Epithelial cell of proximal tubule (primary cell): ENCODE measurements around the gene GBP2. TPM values are rescaled to one million over a fixed set of nuclear protein-coding genes. Genes with fewer than 3 reads are reported as not detected.

Experiments
- DNase-seq: peaks from one replicate; pipeline ENCODE4 v3.0.0-alpha.2; 2011; ENCODE audit warnings: low read depth
- H3K4me3 ChIP-seq: 2 replicates; pipeline ENCODE4 v1.5.1; 2011; ENCODE audit warnings: low read depth, mild to moderate bottlenecking, low read length
- CTCF ChIP-seq: conservative IDR thresholded peaks from 2 replicates; pipeline ENCODE4 v1.5.1; 2012; ENCODE audit warnings: low read depth, mild to moderate bottlenecking, low read length
- total RNA-seq: library from RNA; depleted of rRNA; stranded (reverse); fragments of >200 nt; gene quantifications from 2 replicates; pipeline ENCODE4 v1.2.3, GENCODE V29; 2015

Gene GBP2
- total RNA-seq, 1 donor from 2014 or later = 2.2 TPM

DNA sequence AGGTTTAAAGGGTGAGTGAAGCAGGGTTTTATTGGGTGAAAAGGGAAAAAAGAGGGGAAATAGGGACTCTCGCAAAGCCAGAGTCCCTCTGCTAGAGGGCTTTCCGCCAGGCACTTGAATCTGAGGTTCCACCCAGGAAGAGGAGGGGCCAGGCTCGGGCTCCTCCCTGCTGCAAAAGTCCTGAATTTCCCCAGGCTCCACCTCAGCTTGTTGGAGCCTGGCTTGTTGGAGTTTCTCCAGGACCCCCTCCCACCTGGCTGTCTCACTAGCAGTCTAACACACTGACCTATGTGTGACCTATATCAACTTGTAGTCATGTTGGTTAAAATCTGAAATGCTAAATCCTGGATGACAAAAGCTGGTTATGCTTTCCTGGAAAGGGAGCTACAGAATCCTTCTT, 25.5 kb downstream of the GBP2 start:
- no peak overlapping the region for H3K4me3 ChIP-seq
- TF ChIP-seq CTCF = no peak
- DNase-seq = no peak

GRCh38 chr1:89098857-89099256, 27.1 kb downstream of the GBP2 start:
- H3K4me3 ChIP-seq = no peak overlapping the region
- DNase-seq = no peak

GRCh38 chr1:89095737-89096136, 30.2 kb downstream of the GBP2 start:
- no peak for DNase-seq
- no peak overlapping the region for H3K4me3 ChIP-seq
- TF ChIP-seq CTCF = no peak

More at GRCh38 chr1:89098857-89099256, 27.1 kb downstream of the GBP2 start:
- TF ChIP-seq CTCF = no peak

DNA sequence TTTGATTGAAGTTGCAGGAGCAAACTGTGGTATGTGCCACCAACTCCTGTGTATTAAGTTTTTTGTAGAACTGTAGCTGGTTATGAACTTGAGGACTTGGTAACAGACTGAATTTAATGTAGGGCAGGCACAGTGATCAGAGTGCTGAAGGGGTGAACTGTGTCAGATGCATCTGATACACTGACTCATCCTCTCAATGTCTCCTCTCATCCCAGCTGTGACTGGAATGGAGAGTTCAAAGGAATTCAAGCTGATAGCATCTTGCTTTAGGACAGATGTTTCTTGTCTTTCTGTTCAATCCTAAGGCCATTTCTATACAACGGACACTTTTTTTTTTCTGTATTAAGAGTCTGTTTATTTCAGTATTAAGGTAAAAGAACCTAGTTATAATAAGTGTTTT, 36.0 kb downstream of the GBP2 start:
- DNase-seq = no peak
- no peak for TF ChIP-seq CTCF
- no peak overlapping the region for H3K4me3 ChIP-seq

DNA sequence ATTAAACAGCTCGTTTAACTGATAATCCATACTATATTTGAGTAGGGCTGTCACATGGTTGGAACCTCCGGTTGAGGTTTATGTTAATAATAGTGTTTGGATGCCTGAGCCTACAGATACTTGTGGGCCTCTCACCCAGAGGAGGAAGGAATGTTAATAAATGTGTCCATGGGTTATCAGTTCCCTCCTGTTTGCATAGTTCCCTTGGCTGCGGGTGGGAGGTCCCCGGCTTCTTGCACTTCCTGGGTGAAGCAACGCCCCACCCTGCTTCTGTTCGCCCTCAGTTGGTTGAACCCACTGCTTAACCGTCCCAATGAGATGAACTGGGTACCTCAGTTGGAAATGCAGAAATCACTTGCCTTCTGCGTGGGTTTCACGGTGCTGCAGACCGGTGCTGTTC, 37.3 kb downstream of the GBP2 start:
- no peak overlapping the region for H3K4me3 ChIP-seq
- no peak for DNase-seq
- no peak for TF ChIP-seq CTCF

DNA sequence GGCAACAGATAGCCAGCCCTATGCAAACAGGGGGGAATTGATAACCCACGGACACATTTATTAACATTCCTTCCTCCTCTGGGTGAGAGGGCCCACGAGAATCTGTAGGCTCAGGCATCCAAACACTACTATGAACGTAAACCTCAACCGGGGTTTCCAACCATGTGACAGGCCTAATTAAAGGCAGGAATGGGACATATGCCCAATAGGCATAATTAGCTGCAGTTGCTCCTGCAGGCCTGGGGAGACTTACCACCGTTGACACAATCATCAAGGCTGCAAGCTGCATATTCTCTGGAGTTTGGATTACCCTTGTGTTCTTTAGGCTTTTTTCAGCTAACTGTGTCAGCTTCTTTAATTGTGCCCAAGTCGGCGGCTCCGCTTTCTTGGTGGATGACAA, 38.7 kb downstream of the GBP2 start:
- no peak overlapping the region for H3K4me3 ChIP-seq
- TF ChIP-seq CTCF = no peak
- DNase-seq = no peak

GRCh38 chr1:89085781-89086180, 40.1 kb downstream of the GBP2 start:
- H3K4me3 ChIP-seq = no peak overlapping the region
- TF ChIP-seq CTCF = peak; percentile 95
- no peak for DNase-seq
